Heart left ventricle (tissue), 16 donors: ENCODE measurements around the gene NEMF. TPM values are rescaled to one million over a fixed set of nuclear protein-coding genes. Genes with fewer than 3 reads are reported as not detected.
A peak's percentile ranks its signal among the peaks of the same experiment; 100 is the strongest.

Source experiments
- ATAC-seq, 4 donors: fragments of 200-7000 bp; cut with Tn5 transposase; one replicate each; pipeline ENCODE4 v1.9.1; 2020 to 2022; ENCODE audit warnings: moderate library complexity in 4 of 4, mild to moderate bottlenecking in 3 of 4, moderate number of reproducible peaks in 1 of 4
- DNase-seq, 5 donors: peaks; one replicate each; pipeline ENCODE4 v3.0.0-alpha.2; 2020
- H3K27ac ChIP-seq, 12 donors: fragments of 200-600 bp; sonication (generic) in 4 of 12; one replicate each; pipeline versions ENCODE4 v1.5.0 to v1.8.0; 2016 to 2022; ENCODE audit warnings: mild to moderate bottlenecking in 2 of 12
- H3K27me3 ChIP-seq, 9 donors: fragments of 200-600 bp; sonication (generic) in 2 of 9; one replicate each; pipeline versions ENCODE4 v1.5.1 to v1.8.0; 2016 to 2022; ENCODE audit warnings: mild to moderate bottlenecking in 3 of 9
- H3K36me3 ChIP-seq, 9 donors: fragments of 200-600 bp; sonication (generic) in 2 of 9; one replicate each; pipeline versions ENCODE4 v1.5.0 to v1.8.0; 2018 to 2022; ENCODE audit warnings: mild to moderate bottlenecking in 2 of 9
- H3K4me1 ChIP-seq, 12 donors: fragments of 200-600 bp; sonication (generic) in 4 of 12; one replicate each; pipeline versions ENCODE4 v1.5.0 to v1.8.0; 2016 to 2022; ENCODE audit warnings: mild to moderate bottlenecking in 3 of 12
- H3K4me3 ChIP-seq, 12 donors: fragments of 200-600 bp; sonication (generic) in 4 of 12; one replicate each; pipeline versions ENCODE4 v1.5.0 to v1.8.0; 2017 to 2022; ENCODE audit warnings: mild to moderate bottlenecking in 9 of 12, moderate library complexity in 4 of 12
- H3K9me3 ChIP-seq, 12 donors: fragments of 200-600 bp; sonication (generic) in 4 of 12; one replicate each; pipeline versions ENCODE4 v1.5.0 to v1.8.0; 2016 to 2022; ENCODE audit warnings: mild to moderate bottlenecking in 1 of 12
- POLR2A ChIP-seq, 2 donors: fragments of 450-650 bp; IDR thresholded peaks; one replicate each; pipeline ENCODE4 v1.6.1; 2017; ENCODE audit warnings: antibody characterized with exemption in 2 of 2, mild to moderate bottlenecking in 2 of 2, moderate library complexity in 2 of 2
- WGBS, 4 donors: extraction: QIAGEN DNeasy Blood & Tissue Kit in 2 of 4; methylation state at CpG; one replicate each; pipeline versions ENCODE4 v1.1.5 to v1.1.7; 2013 to 2018; 5-methylcytosine and 5-hydroxymethylcytosine counted together
- intact Hi-C, 10 donors: fragments of 100-400 bp; cut with DNase I; formaldehyde crosslinking; loops; one replicate each; pipeline versions ENCODE4 v1.11.1 to v1.14.2; 2022
- polyA plus RNA-seq, 2 donors: library from polyadenylated mRNA; stranded (reverse); fragments of 200-250 nt; gene quantifications; one replicate each; pipeline ENCODE4 v1.2.3, GENCODE V29; 2013
- total RNA-seq, 9 donors: library from RNA; depleted of rRNA in 2 of 9; stranded (reverse); fragments of >200 nt in 2 of 9; fragmentation: NEBNext Ultra II Directional in 3 of 9; extraction: Animal tissue kit (Norgen Biotek cat#: 25700) in 3 of 9; gene quantifications; one replicate each; pipeline versions ENCODE4 v1.1.0 to v1.2.4, GENCODE V29; 2016 to 2023
- TF ChIP-seq, protein P1 (sequence below), 12 donors: fragments of 200-600 bp; sonication (generic) in 4 of 12; IDR thresholded peaks; one replicate each; pipeline versions ENCODE4 v1.5.0 to v1.8.0; 2018 to 2022; ENCODE audit warnings: antibody characterized with exemption in 12 of 12, mild to moderate bottlenecking in 5 of 12
- donor health status: ischemic (EF 13 %, LVEDD 7.1; RV severe dilation, severe dysfunction).
- donor health status: healthy with polysubstance abuse.
- donor health status: DM: no; HTN: yes; CAD: no.
- donor health status: DM: no; HTN: no; CAD: no.
- donor health status: ischemic (EF 25% LVEDD 6.9; RV normal size, moderate dysfunction).
- donor health status: ischemic (EF 25% LVEDD 5.7; RV mildly dilated, moderate dysfunction).
- donor health status: healthy.
- donor health status: DM: yes; HTN: yes; CAD: no.
- donor health status: ischemic (EF 35%, LVEDD 5.7; RV mildly dilated, moderate dysfunction).
- donor health status: nonischemic (EF 11% LVEDD 7.7; RV severe dilation, severe dysfunction).
- donor health status: DM: yes; HTN: yes; CAD: no.
- donor health status: PGD.
- donor health status: ischemic (EF 29% LVEDD 5.4; RV normal size, mild dysfunction).
- donor health status: nonischemic (EF 23%, LVEDD 6.1; RV moderate dilation, normal function).

NEMF gene
- total and polyA plus RNA-seq, 11 donors = 26.7 to 69.7 (median 48.3) TPM

DNA sequence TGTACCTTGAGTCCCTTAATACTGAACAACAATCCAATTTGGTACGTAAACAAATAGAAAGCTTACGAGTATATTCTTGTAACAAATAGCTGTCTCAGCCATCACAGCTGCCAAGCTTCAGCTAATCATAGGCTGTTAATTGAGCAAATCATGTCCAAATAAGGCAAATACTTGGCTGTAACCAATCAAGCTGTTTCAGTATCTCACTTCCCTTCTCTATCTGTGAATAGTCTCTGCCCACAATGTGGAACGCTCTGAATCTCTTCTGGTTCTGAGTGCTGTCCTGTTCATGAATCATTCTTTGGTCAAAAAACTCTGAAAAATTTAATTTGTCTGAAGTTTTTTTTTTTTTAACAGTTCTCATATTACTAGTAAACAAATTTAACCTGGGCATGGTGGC lies 5.8 kb upstream of the NEMF start:
- ATAC-seq (no peak), DNase-seq (no peak)
- no peaks in the 10 kb centered on the region for H3K27me3 ChIP-seq
- peak overlapping the region in 1 of 12 donors; percentile 9 for H3K27ac ChIP-seq
- WGBS, 4 donors = 84 to 88% (median 85%) methylated on average over 3 of the region's 3 CpGs
- H3K4me3 ChIP-seq = no peak overlapping the region
- H3K36me3 ChIP-seq = no peaks in the 10 kb centered on the region
- TF ChIP-seq POLR2A (IDR thresholded peaks at IDR 0.05) = no peak
- H3K4me1 ChIP-seq = peaks cover 0 to 31% (median 9%) of the 10 kb centered on the region in 12 donors
- H3K9me3 ChIP-seq = no peaks in the 10 kb centered on the region
- intact Hi-C loops = loop anchor here in 2 of 10 donors (10.0 kb wide), 1 partner anchor 224 kb away; the partner anchor contains the start of gene DNAAF2 (in 2 of the 2)

GRCh38 chr14:49857427-49858003 lies 4.9 kb upstream of the NEMF start:
- H3K9me3 ChIP-seq = no peaks in the 10 kb centered on the region
- no peak for ATAC-seq
- intact Hi-C loops = loop anchor here in 2 of 10 donors (10.0 kb wide), 1 partner anchor 223 kb away; the partner anchor contains the start of gene DNAAF2 (in 2 of the 2)
- no peak for DNase-seq
- no peak for TF ChIP-seq POLR2A (IDR thresholded peaks at IDR 0.05)
- TF ChIP-seq, protein P1, sequence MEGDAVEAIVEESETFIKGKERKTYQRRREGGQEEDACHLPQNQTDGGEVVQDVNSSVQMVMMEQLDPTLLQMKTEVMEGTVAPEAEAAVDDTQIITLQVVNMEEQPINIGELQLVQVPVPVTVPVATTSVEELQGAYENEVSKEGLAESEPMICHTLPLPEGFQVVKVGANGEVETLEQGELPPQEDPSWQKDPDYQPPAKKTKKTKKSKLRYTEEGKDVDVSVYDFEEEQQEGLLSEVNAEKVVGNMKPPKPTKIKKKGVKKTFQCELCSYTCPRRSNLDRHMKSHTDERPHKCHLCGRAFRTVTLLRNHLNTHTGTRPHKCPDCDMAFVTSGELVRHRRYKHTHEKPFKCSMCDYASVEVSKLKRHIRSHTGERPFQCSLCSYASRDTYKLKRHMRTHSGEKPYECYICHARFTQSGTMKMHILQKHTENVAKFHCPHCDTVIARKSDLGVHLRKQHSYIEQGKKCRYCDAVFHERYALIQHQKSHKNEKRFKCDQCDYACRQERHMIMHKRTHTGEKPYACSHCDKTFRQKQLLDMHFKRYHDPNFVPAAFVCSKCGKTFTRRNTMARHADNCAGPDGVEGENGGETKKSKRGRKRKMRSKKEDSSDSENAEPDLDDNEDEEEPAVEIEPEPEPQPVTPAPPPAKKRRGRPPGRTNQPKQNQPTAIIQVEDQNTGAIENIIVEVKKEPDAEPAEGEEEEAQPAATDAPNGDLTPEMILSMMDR (IDR thresholded peaks at IDR 0.05) = no peak
- 65 to 77% (median 75%) methylated on average over 6 of the region's 6 CpGs for WGBS, 4 donors
- H3K27ac ChIP-seq = peak overlapping the region; percentile 8 to 66 (median 54)
- H3K36me3 ChIP-seq = no peaks in the 10 kb centered on the region
- H3K4me3 ChIP-seq = no peak overlapping the region
- H3K4me1 ChIP-seq = peaks cover 0 to 33% (median 9%) of the 10 kb centered on the region in 12 donors
- no peaks in the 10 kb centered on the region for H3K27me3 ChIP-seq

- H3K4me3 ChIP-seq = peak overlapping the region in 11 of 12 donors; percentile 55 to 97 (median 83)
- intact Hi-C loops = loop anchor here in 4 of 10 donors (2.0 to 10.0 kb wide), 4 partner anchors 161 to 221 kb away; partner anchors contain the start of genes DNAAF2 (in 3 of the 4) and KLHDC1 (in 1 of the 4)
- H3K9me3 ChIP-seq = no peaks in the 10 kb centered on the region
- no peaks in the 10 kb centered on the region for H3K27me3 ChIP-seq
- peaks cover 0 to 24% (median 16%) of the 10 kb centered on the region in 9 donors for H3K36me3 ChIP-seq
- WGBS, 4 donors = 14 to 32% (median 18%) methylated on average over 10 to 27 of the region's 27 CpGs
- H3K4me1 ChIP-seq = peaks cover 0 to 52% (median 20%) of the 10 kb centered on the region in 12 donors
- peak; percentile 53 to 82 (median 76) for ATAC-seq
- H3K27ac ChIP-seq = peak overlapping the region in 6 of 12 donors; percentile 38 to 94 (median 88)
- DNase-seq = peak; percentile 62 to 79 (median 70)
- no peak for TF ChIP-seq POLR2A (IDR thresholded peaks at IDR 0.05)
- TF ChIP-seq, protein P1 (IDR thresholded peaks at IDR 0.05) = peak; percentile 63 to 83 (median 76)
These were observed 1.2 kb upstream of the NEMF start for GRCh38 chr14:49853572-49854375.

GRCh38 chr14:49853158-49853477 lies 530 bp upstream of the NEMF start:
- intact Hi-C loops = loop anchor here in 4 of 10 donors (2.0 to 10.0 kb wide), 4 partner anchors 161 to 221 kb away; partner anchors contain the start of genes DNAAF2 (in 3 of the 4) and KLHDC1 (in 1 of the 4)
- WGBS, 4 donors = 1 to 4% (median 2%) methylated on average over 14 of the region's 14 CpGs
- ATAC-seq (peak; percentile 0 to 7 (median 2)), DNase-seq (no peak)
- peak overlapping the region; percentile 55 to 97 (median 79) for H3K4me3 ChIP-seq
- H3K27me3 ChIP-seq = no peaks in the 10 kb centered on the region
- H3K27ac ChIP-seq = peak overlapping the region; percentile 9 to 98 (median 90)
- no peak for TF ChIP-seq POLR2A (IDR thresholded peaks at IDR 0.05)
- TF ChIP-seq, protein P1 (IDR thresholded peaks at IDR 0.05) = peak in 3 of 12 donors; percentile 1 to 17 (median 11)
- no peaks in the 10 kb centered on the region for H3K9me3 ChIP-seq
- peaks cover 0 to 52% (median 20%) of the 10 kb centered on the region in 12 donors for H3K4me1 ChIP-seq
- peaks cover 0 to 30% (median 22%) of the 10 kb centered on the region in 9 donors for H3K36me3 ChIP-seq
